ENCODE results near the gene SPTLC1. TPM values are rescaled to one million over a fixed set of nuclear protein-coding genes. Genes with fewer than 3 reads are reported as not detected.

The SPTLC1 gene
- total RNA-seq, 1 donor from 2014 or later = 40.8 TPM

- DNase-seq (no peak), ATAC-seq (ENCODE audit: low read depth) (no peak)
- H3K4me1 Mint-ChIP-seq = no peaks in the 10 kb centered on the region
- intact Hi-C loops (cut with micrococcal nuclease) = no loop called here
- ChIA-PET POLR2A (no interaction called here), CTCF (no interaction called here)
- no peaks in the 10 kb centered on the region for H3K9me3 Mint-ChIP-seq
- no peak overlapping the region for H3K4me3 Mint-ChIP-seq
- no peak for TF ChIP-seq CTCF (IDR thresholded peaks at IDR 0.05)
- no peaks in the 10 kb centered on the region for H3K27me3 Mint-ChIP-seq
- H3K27ac Mint-ChIP-seq = no peak overlapping the region
- peaks cover 74% of the 10 kb centered on the region for H3K36me3 Mint-ChIP-seq (ENCODE audit: low read depth)
These were observed 78.5 kb downstream of the SPTLC1 start for GRCh38 chr9:92036756-92037155.

- H3K27ac Mint-ChIP-seq = no peak overlapping the region
- no peak for DNase-seq
- no peaks in the 10 kb centered on the region for H3K4me1 Mint-ChIP-seq
- ChIA-PET CTCF (no interaction called here), POLR2A (no interaction called here)
- H3K27me3 Mint-ChIP-seq = no peaks in the 10 kb centered on the region
- intact Hi-C loops (cut with micrococcal nuclease) = no loop called here
- H3K4me3 Mint-ChIP-seq = no peak overlapping the region
- no peaks in the 10 kb centered on the region for H3K9me3 Mint-ChIP-seq
- ATAC-seq (ENCODE audit: low read depth) = no peak
- TF ChIP-seq CTCF (IDR thresholded peaks at IDR 0.05) = no peak
- peaks cover 74% of the 10 kb centered on the region for H3K36me3 Mint-ChIP-seq (ENCODE audit: low read depth)
These were observed 78.8 kb downstream of the SPTLC1 start for GRCh38 chr9:92036411-92036746.

- Mint-ChIP-seq H3K9me3 (no peaks in the 10 kb centered on the region), H3K27me3 (no peaks in the 10 kb centered on the region), H3K4me3 (no peak overlapping the region), H3K27ac (no peak overlapping the region), H3K36me3 (ENCODE audit: low read depth) (peaks cover 75% of the 10 kb centered on the region), H3K4me1 (no peaks in the 10 kb centered on the region)
- ChIA-PET CTCF (no interaction called here), POLR2A (no interaction called here)
- ATAC-seq (ENCODE audit: low read depth) (no peak), DNase-seq (no peak)
- intact Hi-C loops (cut with micrococcal nuclease) = no loop called here
- no peak for TF ChIP-seq CTCF (IDR thresholded peaks at IDR 0.05)
These were observed 79.4 kb downstream of the SPTLC1 start for GRCh38 chr9:92035687-92036410.

- Mint-ChIP-seq H3K4me3 (no peak overlapping the region), H3K27me3 (no peaks in the 10 kb centered on the region), H3K4me1 (no peaks in the 10 kb centered on the region), H3K36me3 (ENCODE audit: low read depth) (peaks cover 79% of the 10 kb centered on the region), H3K9me3 (no peaks in the 10 kb centered on the region), H3K27ac (no peak overlapping the region)
- no peak for DNase-seq
- TF ChIP-seq CTCF (IDR thresholded peaks at IDR 0.05) = no peak
- intact Hi-C loops (cut with micrococcal nuclease) = no loop called here
- ATAC-seq (ENCODE audit: low read depth) = no peak
- ChIA-PET CTCF (no interaction called here), POLR2A (no interaction called here)
These were observed 80.1 kb downstream of the SPTLC1 start for GRCh38 chr9:92035146-92035545.

GRCh38 chr9:92033991-92034390 lies 81.2 kb downstream of the SPTLC1 start:
- H3K27me3 Mint-ChIP-seq = no peaks in the 10 kb centered on the region
- H3K4me3 Mint-ChIP-seq = no peak overlapping the region
- H3K4me1 Mint-ChIP-seq = no peaks in the 10 kb centered on the region
- peaks cover 84% of the 10 kb centered on the region for H3K36me3 Mint-ChIP-seq (ENCODE audit: low read depth)
- no peak overlapping the region for H3K27ac Mint-ChIP-seq
- ChIA-PET POLR2A (no interaction called here), CTCF (no interaction called here)
- intact Hi-C loops (cut with micrococcal nuclease) = no loop called here
- ATAC-seq (ENCODE audit: low read depth) (no peak), DNase-seq (no peak)
- no peak for TF ChIP-seq CTCF (IDR thresholded peaks at IDR 0.05)
- no peaks in the 10 kb centered on the region for H3K9me3 Mint-ChIP-seq
